GM18870 (cell line): ENCODE data around the gene SCN4B.

Experiments used
- ATAC-seq: cut with Tn5 transposase; IDR thresholded peaks from one replicate; pipeline ENCODE4 v1.9.1; 2021; ENCODE audit warnings: moderate library complexity; ENCODE audit not compliant: unreplicated experiment

The SCN4B gene

DNA sequence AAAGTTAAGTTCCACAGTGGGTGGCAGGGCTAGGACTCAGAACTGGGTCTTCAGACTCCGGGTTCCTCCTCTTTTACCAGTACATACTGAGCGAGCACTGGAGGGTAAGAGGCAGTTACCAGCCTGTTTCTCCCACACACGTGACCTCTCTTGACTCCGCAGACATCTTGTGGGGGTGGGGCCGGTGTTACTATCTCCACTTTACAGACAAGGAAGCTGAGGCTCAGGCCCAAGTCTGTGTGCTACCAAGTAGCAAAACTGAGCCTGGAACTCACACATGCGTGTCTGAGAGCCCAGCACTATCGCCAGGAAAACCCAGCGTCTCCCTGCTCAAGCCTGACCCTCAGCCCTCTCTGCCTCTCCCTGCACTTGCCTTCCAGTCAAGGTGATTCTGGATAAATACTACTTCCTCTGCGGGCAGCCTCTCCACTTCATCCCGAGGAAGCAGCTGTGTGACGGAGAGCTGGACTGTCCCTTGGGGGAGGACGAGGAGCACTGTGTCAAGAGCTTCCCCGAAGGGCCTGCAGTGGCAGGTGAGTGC is 49.8 kb downstream of the SCN4B start:
- ATAC-seq = no peak

DNA sequence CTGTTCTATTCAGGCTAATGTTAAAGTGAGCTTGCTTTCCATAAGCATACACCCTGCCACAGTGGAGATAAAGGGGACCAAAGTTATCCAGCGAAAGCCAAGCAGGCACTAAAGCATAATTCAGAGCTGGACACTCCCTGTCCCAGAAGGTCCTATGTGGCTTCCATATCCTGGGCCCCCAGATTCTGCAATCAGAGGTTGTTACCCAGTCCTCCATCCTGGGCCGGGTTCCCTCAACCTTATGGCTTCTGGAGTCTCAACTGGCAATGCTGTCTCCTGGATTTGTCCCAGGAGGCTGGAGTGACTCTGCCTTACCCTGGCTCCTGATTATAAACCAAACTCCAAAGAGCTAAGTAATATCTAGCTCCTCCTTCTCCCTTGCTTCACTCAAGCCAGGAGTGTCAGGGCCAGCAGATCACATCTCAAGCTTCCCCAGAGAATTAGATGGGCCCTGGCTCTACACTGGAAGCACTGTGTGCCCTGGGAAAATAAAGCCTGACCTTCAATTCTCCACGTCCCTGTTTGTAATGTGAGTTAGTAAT is 51.9 kb downstream of the SCN4B start:
- no peak for ATAC-seq

DNA sequence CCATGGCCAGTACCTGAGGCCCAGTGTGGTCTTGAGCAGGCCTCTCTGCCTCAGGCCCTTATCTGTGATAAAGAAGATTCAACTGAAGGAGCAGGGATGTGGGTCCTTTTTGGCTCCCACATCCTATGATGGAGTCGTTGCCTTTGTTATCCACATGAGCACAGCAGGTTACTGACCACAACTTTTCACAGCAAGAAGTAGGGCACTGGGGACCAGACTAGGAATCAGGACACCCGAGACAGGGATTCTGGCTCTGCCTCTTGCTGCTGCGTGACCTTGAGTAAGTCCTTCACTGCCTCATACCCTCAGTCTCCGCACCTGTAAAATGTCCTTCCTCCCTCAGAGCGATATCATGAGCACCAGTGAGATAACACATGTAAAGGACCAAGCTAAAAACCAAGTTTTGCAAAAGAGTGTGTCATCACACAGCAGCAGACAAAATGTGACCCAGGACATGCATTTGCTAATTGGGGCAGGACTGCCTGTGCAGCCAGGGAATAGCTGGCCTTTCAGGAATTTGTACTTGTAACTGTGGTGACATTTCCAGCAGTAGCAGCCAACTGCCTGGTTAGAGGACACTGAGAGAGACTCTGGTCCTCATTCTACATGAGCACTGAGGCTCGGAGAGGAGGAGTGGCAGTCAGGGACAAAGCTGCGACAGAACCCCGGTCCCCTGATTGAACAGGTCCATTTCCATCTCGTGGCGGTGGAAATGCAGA is 52.6 kb downstream of the SCN4B start:
- no peak for ATAC-seq

DNA sequence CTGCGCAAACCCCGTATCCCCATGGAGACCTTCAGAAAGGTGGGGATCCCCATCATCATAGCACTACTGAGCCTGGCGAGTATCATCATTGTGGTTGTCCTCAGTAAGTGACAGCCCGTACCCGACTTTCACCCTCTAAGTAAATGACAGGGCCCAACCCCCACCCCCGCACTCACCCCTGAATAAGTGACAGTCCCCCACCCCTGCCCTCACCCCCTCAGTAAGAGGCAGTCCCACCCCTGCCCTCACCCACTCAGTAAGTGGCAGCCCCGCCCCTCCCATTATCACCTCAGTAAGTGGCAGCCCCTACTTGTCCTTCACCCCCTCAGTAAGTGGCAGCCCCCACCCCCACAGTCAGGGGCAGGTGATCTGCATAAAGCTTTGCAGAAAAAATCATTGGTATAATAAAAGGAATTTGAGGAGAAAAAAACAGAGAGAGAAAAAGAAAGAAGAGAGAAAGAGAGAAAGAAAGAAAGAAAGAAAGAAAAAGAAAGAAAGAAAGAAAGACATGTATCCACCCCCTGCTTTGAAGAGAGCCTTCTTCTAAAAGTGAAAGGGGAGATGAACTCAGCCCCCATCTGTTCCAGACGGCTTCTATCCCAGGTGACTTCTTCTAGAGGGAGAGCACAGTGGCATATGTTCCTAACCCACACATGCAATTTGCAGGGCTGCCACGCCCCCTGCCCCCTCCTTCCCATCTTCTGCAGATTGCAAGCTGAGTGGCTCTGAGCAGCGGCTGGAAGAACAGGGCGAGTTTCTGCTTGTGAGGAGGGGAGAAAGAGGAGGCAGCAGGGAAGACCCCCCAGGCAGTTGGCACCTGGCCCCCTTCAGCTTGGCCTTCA is 53.4 kb downstream of the SCN4B start:
- ATAC-seq = no peak

DNA sequence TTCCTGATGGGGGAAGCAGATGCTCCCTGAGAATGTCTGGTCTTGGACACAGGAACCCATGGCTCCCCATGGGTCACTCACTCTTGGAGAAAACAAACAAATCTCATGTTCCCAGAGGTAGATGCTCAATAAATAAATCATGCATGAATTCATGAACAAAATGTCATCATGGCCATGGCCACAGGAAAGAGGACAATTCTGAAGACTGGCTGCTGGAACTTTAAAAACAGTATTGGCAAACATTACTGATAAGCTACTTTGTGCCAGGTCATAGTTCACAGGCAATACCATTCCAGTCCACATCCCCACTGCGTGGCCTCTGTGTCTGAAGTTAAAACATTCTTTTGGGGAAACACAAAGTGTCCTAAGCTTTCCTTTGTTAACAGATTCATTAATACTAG is 56.7 kb downstream of the SCN4B start:
- no peak for ATAC-seq

DNA sequence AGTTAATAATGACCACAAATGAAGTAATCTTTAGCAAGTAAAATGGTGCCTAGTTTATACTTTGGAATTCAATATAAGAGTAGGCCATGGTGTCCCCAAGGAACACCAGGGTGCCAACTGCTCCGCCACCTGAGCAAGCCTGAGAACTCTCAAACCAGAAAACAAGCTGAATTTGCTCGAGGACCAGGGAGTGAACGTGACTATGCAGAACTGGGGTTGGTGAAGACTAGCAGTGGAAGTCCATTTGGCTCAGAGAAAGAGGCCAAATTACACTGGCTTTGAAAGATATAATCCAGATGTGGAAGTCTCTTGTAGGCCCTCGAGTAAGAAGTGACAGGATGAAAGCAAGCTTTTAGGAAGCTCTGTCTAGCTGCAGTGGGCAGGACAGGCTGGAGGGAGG is 57.1 kb downstream of the SCN4B start:
- ATAC-seq = no peak

DNA sequence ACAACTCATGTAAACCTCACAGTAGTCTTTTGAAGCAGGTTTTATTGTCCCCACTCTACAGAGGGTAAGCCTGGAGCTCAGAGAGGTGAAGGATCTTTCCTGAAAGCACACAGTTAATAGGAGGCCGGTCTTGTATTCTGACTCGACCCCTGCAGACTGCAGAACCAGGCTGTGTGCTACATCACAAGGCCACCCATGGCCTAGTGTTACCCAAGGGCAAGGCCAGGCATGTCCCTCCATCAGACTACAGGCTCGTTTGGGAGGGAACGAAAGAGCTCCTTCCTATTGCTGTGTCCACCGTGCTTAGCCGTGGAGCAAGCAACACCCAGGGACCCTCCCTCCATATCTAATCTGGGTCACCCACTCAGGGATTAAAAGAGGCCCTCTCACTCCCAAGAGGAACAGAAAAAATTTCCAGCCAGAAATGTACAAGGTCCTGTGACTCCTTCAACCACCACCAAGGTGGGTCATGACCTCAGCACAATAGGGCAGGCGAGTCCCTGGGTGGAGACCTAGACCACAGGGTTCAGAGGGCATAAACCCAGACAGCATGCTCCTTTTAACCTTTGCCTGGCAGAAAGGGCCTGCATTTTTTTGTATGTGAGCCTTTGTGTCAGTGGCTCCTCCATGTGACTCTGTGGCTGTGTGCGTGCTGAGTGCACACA is 59.6 kb downstream of the SCN4B start:
- no peak for ATAC-seq

DNA sequence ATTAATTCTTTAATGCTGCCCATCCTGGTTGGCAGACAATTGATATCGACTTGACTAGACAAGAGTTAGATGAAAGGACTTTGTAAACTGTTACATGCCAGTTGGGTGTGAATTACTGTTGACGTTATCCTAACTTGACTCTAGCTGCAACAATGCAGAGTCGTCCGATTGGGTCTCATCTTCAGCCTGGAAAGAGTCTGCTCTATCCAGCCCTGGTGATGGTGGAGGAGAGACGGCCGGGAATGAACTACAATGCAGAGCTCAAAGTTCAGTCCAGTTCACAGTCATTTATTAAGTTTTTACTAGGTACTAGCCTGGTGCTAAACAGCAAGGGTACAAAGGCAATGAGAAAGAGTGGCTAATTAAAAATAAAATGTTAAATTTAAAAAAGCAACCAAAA is 60.9 kb downstream of the SCN4B start:
- no peak for ATAC-seq

DNA sequence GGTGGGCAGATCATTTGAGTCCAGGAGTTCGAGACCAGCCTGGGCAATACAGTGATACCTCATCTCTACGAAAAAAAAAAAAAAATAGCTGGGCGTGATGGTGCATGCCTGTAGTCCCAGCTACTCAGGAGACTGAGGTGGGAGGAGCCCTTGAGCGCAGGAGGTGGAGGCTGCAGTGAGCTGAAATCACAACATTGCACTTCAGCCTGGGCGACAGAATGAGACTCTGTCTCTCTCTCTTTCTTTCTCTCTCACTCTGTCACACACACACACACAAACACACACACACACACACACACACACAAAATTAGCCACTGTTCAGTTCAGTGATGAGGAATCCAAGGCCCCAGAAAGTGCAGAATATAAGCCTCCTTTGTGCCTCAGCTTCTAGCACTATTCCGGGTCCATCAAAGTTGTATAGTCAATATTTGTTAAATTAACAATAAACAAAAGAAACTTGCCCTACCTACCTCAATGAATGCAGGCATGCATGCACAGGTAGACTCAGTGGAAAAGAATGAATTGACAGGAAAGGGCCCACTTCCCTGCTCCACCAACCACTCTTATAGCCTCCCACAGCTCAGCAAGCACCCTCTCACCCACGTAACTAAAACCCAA is 62.0 kb downstream of the SCN4B start:
- no peak for ATAC-seq

DNA sequence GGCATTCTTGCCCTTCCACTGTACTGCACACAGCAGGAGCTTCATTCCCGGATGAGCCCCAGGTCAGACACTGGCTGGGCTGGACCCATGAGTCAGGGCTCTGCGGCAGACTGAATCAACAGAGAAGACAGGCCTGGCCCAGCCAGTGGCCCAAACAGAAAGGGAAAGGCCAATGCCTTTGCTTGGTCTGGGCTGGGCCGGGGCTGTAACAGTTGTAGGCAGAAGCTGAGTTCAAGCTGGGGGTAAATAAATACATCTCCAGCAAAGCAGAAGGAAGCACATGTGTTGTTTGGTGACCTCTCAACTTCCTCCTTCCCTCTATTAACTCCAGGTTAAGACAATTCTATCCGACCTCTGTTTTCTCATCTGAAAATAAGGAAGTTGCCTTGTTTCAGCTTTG is 64.1 kb downstream of the SCN4B start:
- ATAC-seq = no peak

DNA sequence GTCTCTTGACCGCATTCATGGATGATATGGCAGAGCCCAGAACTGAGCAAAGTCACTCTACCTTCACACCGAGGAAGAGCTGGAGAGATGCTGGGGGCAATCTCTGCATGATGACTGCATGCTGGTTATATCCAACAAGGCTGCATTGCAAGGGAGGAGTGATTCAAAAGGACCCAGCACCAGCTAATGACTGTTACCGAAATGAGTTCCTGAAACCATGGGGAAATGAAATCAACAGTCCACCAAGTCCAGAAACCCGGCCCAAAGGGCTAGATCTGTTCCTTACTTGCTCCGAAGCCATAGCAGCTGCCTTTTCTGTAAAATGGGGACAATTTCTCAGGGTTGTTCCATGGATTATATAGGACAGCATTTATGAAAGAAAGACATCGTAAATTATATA is 64.7 kb downstream of the SCN4B start:
- ATAC-seq = no peak

DNA sequence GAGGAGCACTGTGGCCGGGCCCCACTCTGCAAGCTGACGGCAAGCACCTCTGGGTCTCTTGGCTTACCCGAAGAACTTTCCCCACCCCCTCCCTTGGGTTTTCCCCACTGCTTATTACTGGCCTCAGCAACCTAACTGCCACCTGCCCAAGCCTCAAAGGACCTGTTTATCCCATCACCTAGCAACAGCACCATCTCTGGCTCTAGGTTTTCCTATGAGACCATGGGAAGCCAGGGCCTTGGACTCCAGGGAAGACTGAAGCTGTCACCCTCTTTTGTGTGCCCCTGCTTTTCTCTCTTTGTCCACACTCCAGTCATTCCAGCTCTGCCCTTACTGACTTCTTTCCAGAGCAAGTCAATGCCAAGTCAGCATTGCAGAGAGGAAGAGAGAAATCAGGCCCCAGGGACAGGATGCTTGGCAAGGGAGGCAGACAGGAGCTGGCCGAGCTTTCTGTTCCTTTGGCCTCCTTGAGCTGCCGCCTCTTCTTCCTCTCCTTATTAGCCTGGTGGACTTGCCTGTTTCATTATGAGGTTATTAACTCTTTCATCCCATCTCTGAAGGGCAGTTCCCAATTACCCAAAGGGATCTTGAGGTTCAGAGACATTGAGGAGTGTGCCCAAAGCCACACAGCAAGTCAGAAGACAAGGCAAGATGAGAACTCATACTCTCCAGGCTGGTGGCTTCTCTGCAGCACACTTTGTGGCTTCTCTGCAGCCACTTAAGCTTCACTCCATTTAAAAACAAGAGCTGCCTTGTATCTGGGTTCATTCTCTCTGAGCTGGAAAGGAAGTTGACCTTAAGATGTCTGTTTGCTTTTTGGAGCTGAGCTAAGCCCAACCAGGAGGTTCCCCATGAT is 65.5 kb downstream of the SCN4B start, which contains the start of gene SMIM35:
SMIM35 (minus strand) TSS at position 51 of the 856 bp plus-strand sequence. CDS start 206 bp downstream, outside the sequence.
- no peak for ATAC-seq

DNA sequence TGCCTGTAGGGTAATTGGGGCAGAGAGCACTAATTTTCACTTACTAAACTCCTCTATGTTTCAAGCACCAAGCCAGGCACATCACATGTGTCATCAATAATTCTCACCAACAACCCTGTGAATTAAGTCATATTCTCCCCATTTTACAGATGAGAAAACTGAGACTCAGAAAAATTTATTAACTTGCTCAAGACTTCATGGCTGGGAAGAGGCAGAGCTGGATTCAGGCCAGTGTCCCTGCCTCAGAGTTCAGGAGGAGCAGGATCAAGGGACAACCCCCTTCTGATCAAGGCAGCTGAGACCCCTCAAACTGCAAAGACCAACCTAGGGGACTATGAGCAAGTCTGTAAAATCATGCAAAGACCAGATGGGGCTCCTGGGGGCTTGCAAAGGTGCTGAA is 68.0 kb downstream of the SCN4B start:
- ATAC-seq = no peak

DNA sequence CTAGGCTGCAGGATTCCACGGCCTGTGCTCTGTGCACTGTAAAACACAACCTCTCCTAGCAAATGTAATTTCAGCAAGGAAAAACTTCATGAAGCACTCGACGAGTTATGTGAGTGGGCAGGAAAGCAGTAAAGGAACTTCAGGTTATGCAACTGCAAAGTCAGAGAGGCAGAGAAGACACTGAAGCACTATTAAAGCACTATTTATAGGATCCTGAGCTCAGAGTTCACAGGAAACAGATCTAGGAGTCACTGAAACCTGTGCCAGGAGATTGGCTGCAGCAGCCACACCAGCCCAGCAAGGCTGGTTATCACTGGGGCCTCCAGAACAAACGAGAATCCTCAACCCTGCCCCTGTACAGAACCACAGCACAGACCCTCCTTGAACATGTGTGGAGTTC is 68.4 kb downstream of the SCN4B start:
- no peak for ATAC-seq
